Stimulated activated CD4-positive, alpha-beta T cell treated with anti-CD3 and anti-CD28 coated beads, Interleukin-15, amount 100 ng/mL, for 24 hours (primary cell): ENCODE results near the gene CROCC.

Experiments
- DNase-seq: peaks from one replicate; pipeline ENCODE4 v3.0.0-alpha.2; 2020

Gene CROCC

GRCh38 chr1:16988210-16988609 lies 66.5 kb downstream of the CROCC start:
- DNase-seq: no peak

DNA sequence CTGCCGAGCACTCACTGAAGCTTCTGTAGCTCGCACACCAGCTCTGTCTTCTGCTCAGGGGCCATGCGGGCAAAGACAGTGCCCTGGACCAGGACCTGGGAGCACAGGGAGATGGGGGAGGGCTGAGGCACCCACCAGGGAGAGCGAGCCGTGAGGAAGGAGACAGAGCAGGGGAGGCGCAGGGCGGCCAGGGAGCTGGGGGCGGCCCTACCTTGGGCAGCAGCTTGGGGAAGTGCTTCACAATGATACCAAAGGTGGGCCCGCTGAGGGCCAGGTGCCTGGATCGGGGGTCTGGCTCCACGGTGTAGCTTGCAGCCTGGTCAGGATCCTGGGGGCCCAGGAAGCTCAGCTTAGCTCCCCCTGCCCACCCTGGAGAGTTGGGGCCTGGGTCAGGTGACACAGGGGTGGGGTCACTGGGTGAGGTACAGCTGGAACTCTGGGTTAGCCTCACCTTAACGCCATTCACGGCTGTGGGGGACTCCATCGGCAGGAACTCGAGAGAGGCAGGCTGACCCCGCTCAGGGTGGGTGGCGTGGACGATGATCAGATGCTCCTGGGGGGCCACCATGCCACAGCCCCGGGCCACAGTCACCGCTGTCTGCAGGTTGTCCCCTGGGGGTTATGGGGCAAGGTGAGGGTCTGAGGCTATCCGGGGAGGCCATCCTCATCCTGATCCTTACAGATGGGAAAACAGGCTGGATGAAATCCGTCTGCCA lies 68.1 kb downstream of the CROCC start:
- DNase-seq: no peak

DNA sequence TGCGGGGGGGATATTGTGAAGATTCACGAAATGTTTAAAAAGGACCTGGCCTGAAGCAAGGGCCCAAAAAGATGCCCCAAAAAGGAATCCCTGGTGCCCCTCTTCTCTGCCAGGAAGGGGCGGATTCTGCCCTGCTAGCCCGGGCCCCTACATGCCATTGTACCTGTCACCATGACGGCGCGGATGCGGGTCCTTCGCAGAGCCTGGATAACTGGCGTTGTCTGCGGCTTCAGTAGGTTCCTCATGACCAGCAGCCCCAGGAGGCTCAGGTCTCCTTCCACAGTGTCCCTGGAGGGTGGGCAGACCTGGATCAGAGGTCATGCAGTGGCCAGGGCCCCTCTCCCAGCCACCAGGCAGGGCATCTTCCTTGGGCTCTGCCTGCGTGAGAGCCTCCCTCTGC lies 69.8 kb downstream of the CROCC start:
- DNase-seq: no peak

- DNase-seq: no peak
These were observed 70.4 kb downstream of the CROCC start for GRCh38 chr1:16992102-16992501.

DNA sequence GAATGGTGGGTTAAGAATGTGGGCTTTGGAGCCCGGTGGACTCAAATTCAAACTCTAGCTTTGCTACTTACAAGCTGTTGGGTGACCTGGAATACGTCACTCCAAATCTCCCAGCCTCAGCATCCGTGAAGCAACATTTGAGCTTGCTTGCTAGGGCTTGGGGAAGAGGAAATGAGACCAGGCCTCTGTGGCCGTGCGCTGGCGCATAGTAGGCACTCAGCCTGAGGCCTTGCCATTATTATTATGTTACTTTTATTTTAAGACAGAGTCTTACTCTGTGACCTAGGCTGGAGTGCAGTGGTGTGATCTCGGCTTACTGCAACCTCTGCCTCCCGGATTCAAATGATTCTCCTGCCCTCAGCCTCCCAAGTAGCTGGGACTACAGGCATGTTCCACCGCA lies 70.9 kb downstream of the CROCC start:
- DNase-seq: no peak

- no peak for DNase-seq
These were observed 71.8 kb downstream of the CROCC start for GRCh38 chr1:16993521-16994038.

DNA sequence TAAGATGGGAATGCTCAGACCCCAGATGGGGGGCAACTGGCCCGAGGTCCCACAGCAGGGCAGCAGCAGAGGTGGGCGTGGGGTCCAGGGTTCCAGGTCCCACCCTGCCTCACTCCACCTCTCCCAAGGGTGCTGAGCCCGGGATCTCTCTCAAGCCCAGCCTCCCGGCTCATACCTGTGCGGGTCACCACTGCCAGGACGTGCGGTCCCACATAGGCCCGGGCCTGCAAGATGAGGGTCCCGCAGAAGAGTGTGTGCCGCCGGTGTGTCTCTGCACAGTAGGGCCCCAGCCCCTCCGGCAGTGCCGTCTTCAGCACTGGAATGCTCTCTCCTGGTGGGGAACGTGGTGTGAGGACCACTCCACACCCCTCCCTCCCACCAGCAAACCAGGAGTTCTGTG lies 75.1 kb downstream of the CROCC start:
- no peak for DNase-seq

DNA sequence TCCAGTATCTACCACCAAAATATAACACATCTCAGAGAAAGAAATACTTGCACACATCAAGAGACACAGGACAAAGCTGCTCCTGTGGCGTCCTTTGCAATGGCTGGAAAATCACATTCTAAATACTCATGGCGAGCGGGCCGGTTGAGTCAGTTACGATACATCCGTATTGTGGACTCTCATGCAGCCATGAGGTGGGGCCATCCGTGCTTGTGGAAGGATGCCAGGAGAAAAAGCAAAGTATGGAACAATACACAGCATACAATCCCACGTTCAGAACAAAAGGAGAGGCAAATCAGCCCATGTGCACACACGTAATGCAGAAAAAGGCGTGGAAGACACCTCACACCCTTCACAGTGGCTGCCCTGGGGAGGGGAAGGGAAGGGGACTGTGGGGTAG lies 76.9 kb downstream of the CROCC start:
- DNase-seq: no peak

- DNase-seq: no peak
These were observed 78.1 kb downstream of the CROCC start for GRCh38 chr1:16999863-17000262.

DNA sequence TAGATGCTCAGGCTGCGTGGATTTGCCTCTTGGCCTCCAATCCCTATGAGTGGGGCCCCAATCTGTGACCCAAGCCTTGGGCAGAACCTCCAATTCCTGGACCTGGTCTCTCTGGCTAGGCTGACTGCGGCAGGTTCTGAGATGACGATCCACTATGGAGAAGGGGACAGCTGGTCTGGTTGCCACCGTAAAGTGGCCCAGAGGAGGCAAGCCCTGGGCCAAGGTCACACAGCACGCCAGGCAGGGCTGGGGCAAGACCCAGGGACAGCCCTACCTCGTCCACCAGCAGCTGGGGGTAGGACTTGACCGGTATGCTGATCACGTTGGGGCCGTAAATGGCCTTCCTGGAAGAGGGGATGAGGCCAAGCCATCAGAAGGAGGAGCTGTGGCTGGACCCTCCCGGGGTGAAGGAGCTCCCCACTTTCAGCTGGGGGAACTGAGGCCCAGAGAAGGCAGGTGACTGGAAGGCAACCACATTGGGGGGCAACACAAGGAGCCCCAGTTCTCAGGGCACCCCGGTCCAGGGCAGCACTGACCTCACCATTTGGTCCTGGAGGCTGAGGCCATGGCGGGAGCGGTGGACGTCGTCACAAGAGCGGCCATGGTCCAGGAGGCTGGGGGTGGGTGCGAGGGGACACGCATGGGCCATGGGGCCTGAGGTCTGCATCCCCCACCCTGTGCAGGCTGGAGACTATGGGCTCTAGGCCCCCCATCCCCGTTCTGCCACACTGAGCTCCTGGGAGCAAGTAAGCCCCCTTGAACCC lies 80.2 kb downstream of the CROCC start:
- no peak for DNase-seq

DNA sequence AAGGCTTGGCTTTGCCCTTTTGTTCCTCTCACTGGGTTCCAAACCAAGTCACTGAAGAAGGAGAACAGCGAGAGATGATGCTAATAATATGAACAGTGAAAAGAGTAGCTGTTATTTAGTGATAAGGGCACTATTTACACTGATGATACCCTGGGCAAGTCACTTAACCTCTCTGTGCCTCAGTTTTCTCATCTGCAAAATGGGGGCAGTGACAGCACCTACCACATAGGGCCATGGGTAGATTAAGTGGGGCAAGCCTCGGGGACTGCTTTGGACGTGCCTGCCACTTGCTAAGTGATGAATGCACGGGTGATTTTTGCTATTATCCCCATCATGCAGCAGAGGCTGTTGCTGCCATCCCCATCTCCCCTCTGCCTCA lies 80.8 kb downstream of the CROCC start:
- no peak for DNase-seq

GRCh38 chr1:17004466-17005364 lies 83.0 kb downstream of the CROCC start:
- no peak for DNase-seq

GRCh38 chr1:17005365-17005740 lies 83.6 kb downstream of the CROCC start:
- DNase-seq: no peak

DNA sequence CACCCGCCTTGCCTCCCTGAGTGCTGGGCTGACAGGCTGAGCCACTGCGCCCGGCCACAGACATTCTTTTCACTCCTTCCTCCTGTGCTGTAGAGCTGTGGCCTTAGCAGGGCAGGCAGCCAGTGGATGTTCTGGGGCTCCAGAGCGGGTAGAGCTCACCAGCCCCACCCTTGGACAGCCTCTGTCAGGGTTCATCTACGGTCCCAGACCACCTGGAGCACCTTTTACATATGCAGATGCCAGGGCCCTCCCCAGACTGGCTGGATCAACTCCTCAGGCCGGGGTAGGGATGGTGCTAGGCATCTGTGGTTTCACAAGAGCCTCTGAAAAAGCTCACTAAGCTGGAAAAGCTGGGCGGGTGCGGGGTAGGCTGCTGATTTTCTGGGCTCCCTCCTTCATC lies 85.4 kb downstream of the CROCC start:
- DNase-seq: no peak

DNA sequence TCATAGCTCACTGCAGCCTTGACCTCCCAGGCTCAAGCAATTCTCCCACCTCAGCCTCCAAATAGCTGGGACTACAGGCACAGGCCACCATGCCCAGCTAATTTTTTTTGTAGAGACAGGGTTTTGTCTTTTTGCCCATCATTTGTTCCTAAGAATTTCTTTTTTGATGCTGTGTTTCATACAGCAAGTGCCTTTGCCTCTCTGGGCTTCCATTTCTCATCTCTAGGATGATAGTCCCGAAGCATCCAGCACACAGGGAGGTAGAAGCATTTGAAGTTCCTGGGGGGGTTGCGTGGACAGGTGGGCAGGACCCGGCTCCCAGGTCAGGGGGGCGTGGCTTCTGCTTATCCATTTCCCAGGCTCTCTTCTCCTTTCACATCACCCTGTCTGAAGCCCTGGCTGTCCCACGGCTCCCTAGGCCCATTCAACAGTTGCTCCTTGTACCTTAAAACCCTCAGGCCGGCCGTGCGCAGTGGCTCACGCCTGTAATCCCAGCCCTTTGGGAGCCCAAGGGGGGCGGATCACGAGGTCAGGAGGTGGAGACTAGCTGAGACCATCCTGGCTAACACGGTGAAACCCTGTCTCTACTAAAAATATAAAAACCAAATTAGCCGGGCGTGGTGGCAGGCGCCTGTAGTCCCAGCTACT lies 86.6 kb downstream of the CROCC start:
- no peak for DNase-seq

DNA sequence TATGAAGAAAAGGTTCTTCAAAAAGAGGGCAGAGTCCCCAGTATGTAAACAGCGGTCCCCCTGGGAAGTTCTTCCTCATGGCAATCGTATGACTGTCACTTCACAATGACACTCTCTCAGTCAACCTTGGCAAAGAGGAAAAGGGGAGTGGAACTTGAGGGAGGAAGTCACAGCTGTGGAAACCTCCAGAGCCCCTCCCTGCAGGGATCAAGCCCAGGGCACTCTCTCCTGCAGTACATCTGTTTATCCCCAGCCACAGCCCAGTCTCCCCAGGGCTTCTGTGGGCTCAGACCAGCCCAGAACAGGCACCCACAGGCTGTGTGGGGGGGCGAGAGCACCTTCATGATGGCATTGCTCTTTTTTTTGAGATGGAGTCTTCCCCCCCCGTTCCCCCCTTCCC lies 88.0 kb downstream of the CROCC start:
- DNase-seq: no peak

GRCh38 chr1:17011092-17011438 lies 89.3 kb downstream of the CROCC start:
- no peak for DNase-seq

- DNase-seq: peak; percentile 89
These were observed 89.9 kb downstream of the CROCC start, which contains the start of gene ATP13A2 for GRCh38 chr1:17011439-17012307. TSS of gene ATP13A2 (minus strand) at chr1:17011928. CDS start at chr1:17011738, 190 bp downstream.

DNA sequence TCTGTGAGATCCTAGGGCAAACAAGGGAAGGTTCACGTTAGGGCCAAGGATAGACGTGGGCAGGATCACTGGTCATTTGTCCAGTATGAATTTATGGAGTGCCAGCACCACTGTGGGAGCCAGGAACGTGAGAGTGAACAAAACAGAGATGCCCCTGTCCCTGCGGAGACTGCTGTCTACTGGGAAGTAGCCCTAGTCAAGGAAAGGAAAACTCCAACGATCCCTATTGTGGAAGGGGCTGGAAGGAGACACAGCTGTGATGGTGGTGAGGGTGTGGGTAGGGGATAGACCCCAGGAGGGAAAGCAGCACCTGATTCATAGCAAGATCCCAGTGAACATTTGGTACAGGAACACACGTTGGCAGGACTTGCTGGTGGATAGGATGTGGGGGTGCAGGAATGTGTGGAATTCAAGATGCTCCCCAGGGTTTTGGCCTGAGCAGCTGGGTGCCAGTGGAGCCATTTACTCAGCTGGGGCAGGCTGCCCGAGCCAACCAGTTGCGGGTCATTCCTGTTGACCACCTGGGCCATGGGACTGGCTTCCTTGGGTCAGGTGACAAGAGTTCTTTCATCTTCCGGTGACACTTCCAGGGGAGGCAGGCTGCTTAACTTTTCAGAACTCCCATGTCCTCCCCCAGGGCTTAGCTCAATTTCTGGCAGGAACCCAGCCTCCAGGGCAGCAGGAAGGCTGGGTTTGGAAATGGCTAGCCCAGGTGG lies 91.2 kb downstream of the CROCC start:
- no peak for DNase-seq

- DNase-seq: no peak
These were observed 92.0 kb downstream of the CROCC start for GRCh38 chr1:17013491-17014320.
